Left renal cortex interstitium (tissue), 4 donors: ENCODE results near the gene ITSN2. TPM values are rescaled to one million over a fixed set of nuclear protein-coding genes. Genes with fewer than 3 reads are reported as not detected.
A peak's percentile ranks its signal among the peaks of the same experiment; 100 is the strongest.
"Not testable (repeated sequence)": the region's sequence is repeated elsewhere in the genome, so short reads cannot be mapped to it uniquely, and the experiment has no call there.

ENCODE experiments used
- DNase-seq, 4 donors: peaks; one replicate each; pipeline ENCODE4 v3.0.0-alpha.2; 2013; ENCODE audit warnings: low read depth in 4 of 4, low spot score in 2 of 4, missing footprints in 1 of 4
- polyA plus RNA-seq, 4 donors: library from polyadenylated mRNA; unstranded; fragments of 120-200 nt; gene quantifications; one replicate each; pipeline ENCODE4 v1.2.1, GENCODE V29; 2013; ENCODE audit not compliant: insufficient read length in 4 of 4

Gene ITSN2
- 10 to 100 TPM; 21.7 to 32.5 (median 28.5) TPM for polyA plus RNA-seq

- DNase-seq: peak in 3 of 4 donors; percentile 34 to 56 (median 48)
Observed at GRCh38 chr2:24360050-24360962, at the start of gene ITSN2. ITSN2 (minus strand) TSS chr2:24360536; CDS start chr2:24328082, 32,454 bp downstream.

GRCh38 chr2:24409171-24409570 lies 48.8 kb upstream of the ITSN2 start:
- no peak for DNase-seq

- not testable (repeated sequence) for DNase-seq
Observed at GRCh38 chr2:24408704-24409103, 48.4 kb upstream of the ITSN2 start.

GRCh38 chr2:24404491-24404921 lies 44.2 kb upstream of the ITSN2 start:
- no peak for DNase-seq

GRCh38 chr2:24403832-24404212 lies 43.5 kb upstream of the ITSN2 start:
- no peak for DNase-seq

- no peak for DNase-seq
Observed at GRCh38 chr2:24403168-24403831, 43.0 kb upstream of the ITSN2 start.

- DNase-seq: no peak
Observed at GRCh38 chr2:24402242-24403097, 42.1 kb upstream of the ITSN2 start.

GRCh38 chr2:24400207-24400907 lies 40.0 kb upstream of the ITSN2 start:
- no peak for DNase-seq

GRCh38 chr2:24399434-24400206 lies 39.3 kb upstream of the ITSN2 start:
- no peak for DNase-seq

- DNase-seq: no peak
Observed at GRCh38 chr2:24394998-24395397, 34.7 kb upstream of the ITSN2 start.

- DNase-seq: no peak
Observed at GRCh38 chr2:24392542-24393059, 32.3 kb upstream of the ITSN2 start.

- no peak for DNase-seq
Observed at GRCh38 chr2:24385366-24385765, 25.0 kb upstream of the ITSN2 start.

- no peak for DNase-seq
Observed at GRCh38 chr2:24382363-24383073, 22.2 kb upstream of the ITSN2 start.

- no peak for DNase-seq
Observed at GRCh38 chr2:24380820-24381219, 20.5 kb upstream of the ITSN2 start.

GRCh38 chr2:24375349-24376087 lies 15.2 kb upstream of the ITSN2 start:
- DNase-seq: no peak

- DNase-seq: peak in 1 of 4 donors; percentile 14
Observed at GRCh38 chr2:24374301-24374700, 14.0 kb upstream of the ITSN2 start.

- no peak for DNase-seq
Observed at GRCh38 chr2:24372033-24372432, 11.7 kb upstream of the ITSN2 start.

- no peak for DNase-seq
Observed at GRCh38 chr2:24365826-24366225, 5.5 kb upstream of the ITSN2 start.
